NCI-H2227 (cell line): Measurements from ENCODE around the gene KANK2.
A peak's percentile ranks its signal among the peaks of the same experiment; 100 is the strongest.
"Not testable (repeated sequence)": the region's sequence is repeated elsewhere in the genome, so short reads cannot be mapped to it uniquely, and the experiment has no call there.

Source experiments
- DNase-seq: peaks from one replicate; lab custom pipeline; 2025; ENCODE audit not compliant: unreplicated experiment; lab: John Stamatoyannopoulos, UW

Gene KANK2

GRCh38 chr19:11141937-11142527 is 55.3 kb downstream of the KANK2 start:
- DNase-seq: no peak

- DNase-seq: no peak
Measured at GRCh38 chr19:11140896-11141295, 56.4 kb downstream of the KANK2 start.

- not testable (repeated sequence) for DNase-seq
Measured at GRCh38 chr19:11140023-11140538, 57.3 kb downstream of the KANK2 start.

- peak; percentile 25 for DNase-seq
Measured at GRCh38 chr19:11138601-11139300, 58.6 kb downstream of the KANK2 start.

GRCh38 chr19:11137542-11138384 is 59.6 kb downstream of the KANK2 start:
- DNase-seq: peak; percentile 87

- DNase-seq: no peak
Measured at GRCh38 chr19:11136400-11137101, 60.8 kb downstream of the KANK2 start.

- no peak for DNase-seq
Measured at GRCh38 chr19:11131471-11131870, 65.9 kb downstream of the KANK2 start.

GRCh38 chr19:11130824-11131455 is 66.4 kb downstream of the KANK2 start:
- DNase-seq: peak; percentile 55

- no peak for DNase-seq
Measured at GRCh38 chr19:11127905-11128304, 69.4 kb downstream of the KANK2 start.

GRCh38 chr19:11125994-11126685 is 71.2 kb downstream of the KANK2 start:
- DNase-seq: peak; percentile 74

- not testable (repeated sequence) for DNase-seq
Measured at GRCh38 chr19:11124157-11124556, 73.2 kb downstream of the KANK2 start.

GRCh38 chr19:11123114-11123513 is 74.2 kb downstream of the KANK2 start:
- DNase-seq: no peak

GRCh38 chr19:11121963-11122362 is 75.4 kb downstream of the KANK2 start:
- not testable (repeated sequence) for DNase-seq

GRCh38 chr19:11116507-11116906 is 80.8 kb downstream of the KANK2 start:
- no peak for DNase-seq

- no peak for DNase-seq
Measured at GRCh38 chr19:11115895-11116446, 81.4 kb downstream of the KANK2 start.

GRCh38 chr19:11115042-11115441 is 82.3 kb downstream of the KANK2 start:
- no peak for DNase-seq
